HG03066 (cell line): Measurements from ENCODE around the gene IGSF21.

Experiments
- ATAC-seq: cut with Tn5 transposase; IDR thresholded peaks from one replicate; pipeline ENCODE4 v1.9.1; 2021; ENCODE audit warnings: low read depth; ENCODE audit not compliant: unreplicated experiment

The IGSF21 gene

DNA sequence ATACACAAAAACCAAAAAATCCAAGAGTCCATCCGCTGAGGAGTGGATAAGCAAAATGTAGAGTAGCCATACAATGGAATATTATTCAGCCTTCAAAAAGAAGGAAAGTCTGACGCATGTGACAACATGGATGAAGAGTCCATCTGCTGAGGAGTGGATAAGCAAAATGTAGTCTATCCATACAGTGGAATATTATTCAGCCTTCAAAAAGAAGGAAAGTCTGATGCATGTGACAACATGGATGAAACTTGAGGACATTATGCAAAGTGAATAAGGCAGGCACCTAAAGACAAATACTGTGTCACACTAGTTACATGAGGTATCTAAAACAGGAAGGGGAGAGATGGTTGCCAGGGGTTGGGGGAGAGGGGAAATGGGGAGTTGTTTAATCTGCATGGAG, 14.0 kb upstream of the IGSF21 start:
- no peak for ATAC-seq

DNA sequence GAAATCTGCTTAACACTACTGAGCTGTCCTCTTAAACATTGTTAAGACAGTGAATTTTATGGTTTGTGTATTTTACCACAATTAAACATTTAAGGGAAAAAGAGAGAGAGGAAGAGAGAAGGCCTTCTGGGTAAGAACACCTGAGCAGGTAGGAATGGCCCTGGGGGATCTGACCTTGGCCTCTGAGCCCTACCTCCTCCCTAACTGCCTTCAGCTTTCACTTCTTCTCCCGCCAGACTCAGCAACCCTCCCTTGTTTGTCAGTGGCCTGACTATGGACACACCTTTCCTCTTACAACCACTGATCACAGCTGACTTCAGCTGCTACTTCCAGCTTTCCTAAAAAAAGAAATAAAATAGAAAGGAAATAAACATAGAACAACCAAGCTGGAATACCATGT, 13.5 kb upstream of the IGSF21 start:
- no peak for ATAC-seq

DNA sequence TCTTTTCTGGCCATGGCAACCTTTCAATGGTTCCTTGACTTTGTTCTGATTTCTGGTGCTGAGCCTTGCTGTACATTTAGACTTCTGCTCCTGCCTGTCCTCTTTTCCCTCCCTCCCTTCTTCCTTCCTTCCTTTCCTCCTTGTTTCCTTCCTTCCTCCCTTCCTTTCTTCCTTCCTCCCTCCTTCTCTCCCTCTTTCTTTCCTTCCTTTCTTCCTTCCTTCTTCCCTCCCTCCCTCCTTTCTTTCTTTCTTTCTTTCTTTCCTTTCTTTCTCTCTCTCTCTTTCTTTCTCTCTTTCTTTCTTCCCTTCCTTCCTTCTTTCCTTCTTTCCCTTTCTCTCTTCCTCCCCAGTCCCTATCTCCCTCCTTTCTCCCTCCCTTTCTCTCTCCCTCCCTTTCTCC, 10.4 kb upstream of the IGSF21 start:
- no peak for ATAC-seq

DNA sequence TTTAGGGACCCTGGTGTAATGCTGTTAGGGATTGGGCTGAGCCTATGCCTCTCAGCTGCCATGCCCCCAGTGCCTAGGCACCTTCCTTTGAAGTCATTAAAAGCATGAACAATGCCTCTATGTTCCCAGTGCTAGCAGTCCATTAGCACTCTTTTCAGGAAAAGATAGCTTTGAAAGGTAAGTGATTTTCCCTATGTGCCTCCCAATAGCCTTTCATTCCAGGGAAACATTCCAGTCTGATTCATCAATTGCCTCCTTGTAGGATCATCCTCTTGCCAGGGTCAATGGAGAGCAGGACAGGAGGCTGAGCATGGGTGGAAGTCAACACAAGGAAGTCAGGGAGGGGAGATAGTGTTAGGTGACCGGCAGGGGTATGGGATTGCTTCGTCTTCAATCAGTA, 8.6 kb upstream of the IGSF21 start:
- ATAC-seq, result no peak

DNA sequence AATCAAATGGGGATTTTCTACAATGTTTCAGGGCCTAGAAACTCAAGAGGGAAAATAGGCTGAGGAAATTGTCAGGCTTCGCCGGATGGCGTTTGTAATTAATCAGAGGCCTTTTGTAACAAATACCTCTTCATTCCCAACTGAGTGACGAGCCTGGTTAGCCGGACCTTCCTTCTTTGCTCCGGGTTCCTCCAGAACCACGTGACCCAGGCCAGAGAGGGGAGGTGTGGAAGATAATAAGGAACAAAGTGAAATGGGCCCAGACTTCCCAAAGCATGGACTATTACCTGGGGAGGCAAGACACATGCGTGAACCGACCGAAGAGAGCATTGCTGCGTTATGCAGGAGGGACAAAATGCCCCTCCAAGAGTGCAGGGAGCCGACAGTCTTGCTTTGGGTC, 7.5 kb upstream of the IGSF21 start:
- ATAC-seq, result no peak

DNA sequence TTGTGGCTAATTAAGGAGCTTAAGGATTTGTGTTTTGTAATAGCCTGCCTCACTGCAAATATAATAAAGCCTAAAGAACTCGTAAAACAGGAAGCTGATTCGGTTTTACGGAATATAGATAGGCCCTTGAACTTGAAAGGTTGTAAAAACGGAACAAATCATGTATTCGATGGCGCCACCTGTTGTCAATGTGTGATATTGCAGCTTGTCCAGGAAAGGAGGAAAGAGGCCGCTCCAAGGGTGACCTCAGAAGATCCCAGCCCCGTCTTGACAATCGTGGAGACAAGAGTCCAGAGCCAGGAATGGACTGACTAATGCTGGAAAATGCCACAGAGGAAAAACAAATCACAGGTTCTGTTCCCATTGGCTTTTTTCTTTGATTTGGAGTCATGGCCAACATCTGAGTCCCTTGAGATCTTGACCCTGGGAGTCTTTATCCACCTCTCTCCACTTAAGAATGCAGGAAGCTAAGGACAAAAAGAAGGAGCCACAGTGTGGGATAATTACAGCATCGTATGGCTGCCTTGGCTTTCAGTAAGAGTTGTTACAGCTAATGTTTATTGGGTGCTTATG, 7.0 kb upstream of the IGSF21 start:
- no peak for ATAC-seq

DNA sequence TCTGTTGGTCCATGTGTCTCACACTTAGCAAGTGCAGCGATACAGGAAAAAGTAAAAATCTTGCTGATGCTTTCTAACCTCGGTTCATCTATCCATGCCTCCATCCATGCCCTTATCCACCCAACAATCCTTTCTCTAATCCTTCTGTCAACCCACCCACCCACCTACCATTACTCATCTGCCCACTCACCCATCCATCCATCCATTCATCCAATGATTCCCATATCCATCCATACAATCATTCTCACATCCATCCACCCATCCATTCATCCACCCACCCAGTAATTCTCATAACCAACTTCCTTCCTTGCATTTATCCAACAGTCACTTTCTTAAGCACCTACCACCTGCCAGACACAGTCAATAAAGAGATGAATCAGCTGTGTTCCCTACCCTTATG, 6.1 kb upstream of the IGSF21 start:
- ATAC-seq, result no peak

DNA sequence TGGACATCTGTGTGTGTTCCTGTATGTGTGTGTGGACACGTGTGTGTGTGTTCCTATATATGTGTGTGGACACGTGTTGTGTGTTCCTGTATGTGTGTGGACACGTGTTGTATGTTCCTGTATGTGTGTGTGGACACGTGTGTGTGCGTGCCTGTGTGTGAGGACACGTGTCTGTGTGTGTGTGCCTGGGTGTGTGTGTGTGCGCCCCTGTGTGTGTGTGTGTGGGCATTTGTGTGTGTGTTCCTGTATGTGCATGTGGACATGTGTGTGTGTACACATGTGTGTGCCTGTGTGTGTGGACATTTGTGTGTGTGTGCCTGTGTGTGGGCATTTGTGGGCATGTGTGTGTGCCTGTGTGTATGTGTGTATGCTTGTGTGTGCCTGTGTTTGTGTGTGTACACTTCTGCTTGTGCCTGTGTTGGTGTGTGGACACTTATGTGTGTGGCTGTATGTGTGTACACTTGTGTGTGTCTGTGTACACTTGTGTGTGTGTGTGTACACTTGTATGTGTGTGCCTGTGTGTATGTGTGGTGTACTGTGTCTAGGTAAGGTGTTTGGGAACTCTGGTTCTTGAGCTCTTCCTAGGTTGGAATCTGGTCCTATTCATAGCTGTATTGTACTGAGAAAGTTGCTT, 3.7 kb upstream of the IGSF21 start:
- no peak for ATAC-seq

DNA sequence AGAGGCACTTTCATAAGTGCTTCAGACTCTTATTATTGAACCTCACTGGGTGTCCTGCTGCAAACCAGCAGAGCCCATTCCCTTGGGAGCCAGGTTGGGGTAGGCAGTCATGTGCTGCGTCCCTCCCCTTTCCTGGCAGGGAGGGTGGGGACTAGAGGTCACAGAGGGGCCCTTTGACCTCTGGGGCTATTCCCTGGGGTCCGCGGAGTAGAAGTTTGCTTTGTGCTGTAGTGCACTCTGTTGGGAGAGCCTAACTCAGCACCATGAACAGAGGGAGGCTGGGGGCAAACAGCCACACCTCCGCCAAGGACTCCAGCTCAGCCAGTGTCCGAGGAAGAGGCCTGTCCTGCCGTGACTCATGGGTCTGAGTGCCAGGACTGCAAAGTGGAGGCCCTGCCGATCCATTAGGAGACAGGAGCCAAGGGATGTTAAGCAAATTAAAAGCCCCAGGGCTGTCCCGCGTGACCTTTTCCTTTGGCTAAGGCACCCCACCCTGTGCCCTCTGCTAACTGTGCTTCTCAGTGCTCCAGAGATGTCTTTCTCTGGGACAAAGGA, 3.0 kb upstream of the IGSF21 start:
- ATAC-seq, result no peak

DNA sequence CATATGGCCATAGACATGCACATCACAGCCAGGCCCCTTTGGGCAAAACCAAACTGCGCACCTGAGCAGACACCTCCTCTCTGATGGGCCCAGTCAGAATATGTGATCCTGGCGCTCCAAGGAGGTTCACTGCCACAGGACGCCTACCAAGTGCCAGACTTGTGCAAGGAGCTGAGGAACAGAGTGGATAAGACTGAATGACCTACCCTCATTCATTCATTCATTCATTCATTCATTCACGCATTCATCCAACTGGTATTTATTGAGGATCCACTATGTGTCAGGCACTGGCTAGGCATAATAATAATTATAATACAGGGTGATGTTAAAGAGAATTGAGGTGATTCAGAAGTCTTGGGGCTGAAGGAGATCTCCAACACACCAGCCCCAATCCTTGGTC, 2.4 kb upstream of the IGSF21 start:
- no peak for ATAC-seq

DNA sequence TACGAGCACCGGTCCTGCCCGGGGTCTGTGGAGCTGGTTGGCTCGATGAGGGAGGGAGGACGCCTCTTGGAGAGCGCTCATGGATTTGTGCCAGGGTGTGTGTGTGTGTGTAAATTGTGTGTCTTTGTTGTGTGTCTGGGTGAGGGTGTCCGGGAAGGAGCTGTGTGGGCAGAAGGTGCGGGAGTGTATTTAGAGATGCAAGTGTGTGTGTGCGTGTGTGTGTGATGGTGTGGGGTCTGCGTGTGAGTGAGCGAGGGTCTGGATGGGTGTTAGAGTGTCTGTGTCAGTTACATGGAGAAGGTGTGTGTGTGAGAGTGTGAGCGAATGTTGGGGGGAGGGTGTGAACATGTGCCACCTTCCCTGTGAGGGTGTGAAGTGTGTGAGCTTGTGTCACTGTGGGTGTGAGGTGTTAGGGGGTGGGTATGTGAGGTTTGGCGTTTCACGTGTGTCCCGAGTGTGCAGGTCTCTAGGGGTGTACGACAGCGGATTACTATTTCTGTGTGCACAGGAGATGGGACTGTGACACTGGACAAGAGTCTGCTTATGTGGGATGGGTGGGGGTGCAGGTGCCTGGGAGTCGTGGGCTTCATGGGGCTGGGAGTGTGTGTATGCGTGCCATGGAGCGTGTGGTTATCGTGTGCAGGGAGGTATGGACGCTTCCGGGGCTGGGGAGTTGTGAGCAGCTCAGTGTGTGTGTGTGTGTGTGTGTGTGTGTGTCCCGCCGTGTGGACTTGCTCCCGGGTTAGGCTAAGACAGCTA, 880 bp downstream of the IGSF21 start:
- no peak for ATAC-seq

DNA sequence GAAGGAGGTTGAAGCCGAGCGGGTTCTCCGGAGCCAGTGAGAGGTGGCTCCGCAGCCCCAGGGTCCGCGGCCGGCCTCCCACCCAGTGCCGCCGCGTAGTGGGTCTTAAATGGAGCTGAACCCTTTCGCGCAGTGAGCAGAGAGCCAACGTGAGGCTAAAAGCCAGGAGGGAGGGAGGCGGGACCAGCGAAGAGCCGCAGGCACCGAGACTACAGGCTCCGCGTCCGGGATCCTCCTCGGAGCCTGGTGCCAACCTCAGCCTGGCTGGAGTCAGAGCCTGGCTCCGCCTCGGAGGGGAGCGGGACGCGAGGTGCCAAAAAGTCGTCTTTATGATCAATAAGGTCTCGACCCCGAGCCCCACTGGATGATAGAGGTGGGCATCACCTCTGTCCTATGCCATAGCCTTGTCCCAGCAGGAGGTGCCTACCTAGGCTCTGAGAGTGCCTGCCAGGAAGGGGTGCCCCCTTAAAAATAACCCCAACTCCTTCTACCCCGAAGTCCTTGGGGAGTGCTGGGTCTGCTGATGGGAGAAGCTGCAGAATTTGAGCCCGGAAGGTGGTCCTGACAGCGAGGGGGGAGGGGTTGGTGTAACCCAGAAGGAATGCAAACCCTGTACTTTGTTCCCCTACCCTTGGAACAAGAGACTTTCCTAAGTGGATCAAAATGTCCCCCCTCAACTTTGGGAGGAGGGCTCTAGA, 1.6 kb downstream of the IGSF21 start:
- no peak for ATAC-seq

DNA sequence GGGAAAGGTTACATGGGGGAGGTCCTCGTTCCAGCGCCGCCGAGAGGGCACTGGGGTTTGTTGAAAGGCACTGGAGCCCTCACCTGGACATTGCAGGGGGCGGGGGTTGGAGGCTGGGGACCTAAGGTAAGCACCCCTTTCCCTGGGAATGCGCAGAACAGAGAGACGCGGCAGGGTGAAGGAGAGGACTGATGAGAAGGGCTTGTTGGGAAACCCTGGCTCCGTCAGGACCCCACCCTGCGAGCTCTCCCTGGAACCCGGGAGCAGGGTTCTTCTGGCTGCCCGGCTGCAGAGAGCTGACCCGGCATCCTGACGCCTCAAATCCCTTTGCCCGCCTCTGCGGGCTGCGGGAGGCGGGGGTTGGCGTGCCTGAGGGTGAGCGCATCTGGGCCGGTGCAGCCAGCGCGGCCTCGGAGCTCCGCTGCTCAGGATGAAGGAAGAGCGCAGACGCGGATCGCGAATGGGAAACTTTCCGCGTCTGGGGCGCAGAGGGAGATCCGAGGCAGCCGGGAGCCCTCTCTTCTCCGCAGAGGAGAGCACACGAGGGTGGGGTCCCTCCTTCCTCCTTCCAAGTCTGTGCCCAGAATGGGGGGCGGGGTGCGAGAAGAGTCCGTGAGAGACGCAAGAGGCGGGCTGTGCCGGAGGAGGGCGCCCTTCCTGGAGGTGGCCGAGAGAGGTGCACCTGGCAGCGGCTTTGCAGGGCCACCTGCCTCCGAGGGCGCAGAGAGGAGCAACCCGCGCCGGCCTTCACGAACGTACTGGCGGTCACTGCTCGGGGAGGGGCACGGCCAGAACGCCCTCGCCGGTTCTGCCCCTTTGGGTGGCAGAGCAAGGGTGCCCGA, 2.4 kb downstream of the IGSF21 start:
- no peak for ATAC-seq

DNA sequence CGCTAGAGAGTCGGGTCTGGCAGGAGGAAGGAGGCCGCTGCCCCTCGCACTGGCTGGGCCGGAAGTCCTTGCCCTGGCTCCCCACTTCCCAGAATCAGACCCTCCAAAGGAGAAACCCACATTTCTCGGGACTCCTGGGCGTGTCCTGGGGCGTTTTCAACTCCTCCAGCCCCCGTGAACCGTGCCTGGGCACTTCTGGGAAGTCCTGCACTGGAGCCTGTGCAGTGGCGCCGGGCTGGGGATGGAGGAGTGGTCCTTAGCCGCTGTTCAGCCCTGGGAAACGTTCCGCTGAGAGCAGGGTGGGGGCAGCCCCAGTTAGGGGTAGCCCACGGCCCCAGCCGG, 3.0 kb downstream of the IGSF21 start:
- ATAC-seq, result no peak

DNA sequence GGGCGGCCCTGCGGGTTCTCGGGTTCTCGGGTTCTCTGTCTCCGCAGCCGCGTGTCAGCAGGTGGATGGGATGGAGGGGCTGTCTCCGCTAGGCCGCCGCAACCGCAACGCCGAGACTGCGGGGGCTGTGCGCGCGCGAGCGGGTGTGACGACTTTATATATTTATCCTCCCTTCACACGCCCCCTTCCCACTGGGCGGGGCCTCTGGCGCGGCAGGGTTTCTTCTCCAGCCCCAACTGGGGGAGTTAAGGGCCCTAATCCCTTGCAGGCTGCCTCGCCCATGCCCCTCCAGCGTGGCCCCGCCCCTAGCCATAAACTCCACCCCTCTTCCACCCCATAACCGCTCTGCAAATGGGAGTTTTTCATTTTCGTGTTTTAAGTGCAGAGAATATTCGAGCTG, 3.4 kb downstream of the IGSF21 start:
- no peak for ATAC-seq

DNA sequence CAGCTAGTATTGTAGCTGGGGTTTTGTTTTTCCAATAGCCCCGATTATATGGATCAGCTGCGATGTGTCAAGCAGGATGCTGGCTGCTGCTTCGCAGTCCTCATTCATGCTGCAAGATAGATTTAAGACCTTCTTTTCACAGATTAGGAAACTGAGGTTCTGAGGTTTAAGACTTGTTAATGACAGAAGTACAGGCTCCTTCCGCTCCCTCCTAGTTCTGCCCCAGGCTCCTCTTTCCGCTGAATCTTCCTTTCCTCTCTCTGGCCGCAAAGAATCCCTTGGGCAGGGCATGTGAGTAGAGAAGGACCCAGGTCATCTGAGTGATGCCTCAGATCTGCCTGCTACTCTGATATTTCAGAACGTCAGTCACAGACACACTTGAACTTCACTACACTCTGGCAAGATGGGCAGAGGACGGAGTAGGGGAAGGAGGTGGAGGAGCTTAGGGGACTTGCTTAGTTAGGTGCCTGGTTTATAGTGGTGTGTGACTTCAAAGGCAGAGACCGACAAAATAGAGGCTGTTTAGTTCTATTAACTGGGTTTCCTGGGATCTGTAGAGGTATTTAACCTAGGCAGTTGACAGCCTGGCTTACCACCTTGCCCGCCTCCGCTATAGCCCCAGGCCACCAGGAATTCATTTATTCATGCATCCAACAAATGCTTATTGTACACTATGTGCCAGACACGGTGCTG, 4.2 kb downstream of the IGSF21 start:
- ATAC-seq, result no peak

DNA sequence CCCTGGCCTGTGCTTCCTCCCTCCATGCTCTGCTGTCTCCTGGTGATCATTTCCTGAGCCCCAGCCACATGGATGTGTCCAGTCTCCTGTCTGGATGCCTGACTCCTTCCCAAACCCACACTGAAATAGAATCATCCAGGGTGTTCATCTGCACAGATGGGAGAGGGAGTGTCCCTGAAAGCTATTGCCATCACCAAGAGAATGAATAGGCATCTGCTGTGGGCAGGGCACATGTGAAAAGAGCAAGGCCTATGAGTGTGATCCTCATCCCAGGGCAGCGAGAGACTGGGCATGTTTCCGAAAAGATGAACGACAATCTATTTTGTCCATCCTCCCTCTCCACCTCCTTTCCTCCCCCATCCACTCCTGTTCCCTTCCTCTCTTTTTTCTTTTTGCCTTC, 5.0 kb downstream of the IGSF21 start:
- ATAC-seq, result no peak

DNA sequence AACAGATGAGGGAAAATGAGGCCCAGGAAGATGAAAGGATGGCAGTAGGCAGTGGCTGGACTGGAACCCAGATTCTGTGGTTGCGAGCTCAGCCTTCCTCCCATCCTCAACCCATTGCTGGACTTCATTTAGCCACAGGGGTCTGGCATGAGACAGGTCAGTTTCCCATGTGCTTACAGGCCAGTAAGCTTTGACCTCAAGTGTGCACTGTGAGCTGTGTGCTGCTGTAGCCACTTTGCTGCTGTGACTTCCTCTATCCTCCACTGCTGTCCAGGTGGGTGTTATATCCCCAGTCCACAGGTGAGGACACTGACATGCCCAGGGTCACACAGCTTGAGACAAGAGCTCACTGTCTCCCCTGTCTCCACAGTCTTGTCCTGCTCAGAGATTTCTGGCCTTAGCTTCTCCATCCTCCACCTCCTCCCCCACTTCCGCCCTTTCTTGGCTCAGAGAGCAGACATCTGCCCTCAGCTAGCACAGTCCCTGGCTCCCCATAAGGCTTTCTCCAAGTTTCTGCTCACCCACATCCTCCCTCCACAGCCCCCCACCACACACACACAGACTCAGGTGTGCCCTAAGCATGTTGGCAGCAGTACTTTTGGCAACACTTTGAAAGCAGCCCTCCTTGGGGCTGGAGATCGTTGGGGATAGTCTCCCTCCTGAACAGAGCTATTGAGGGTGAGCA, 7.3 kb downstream of the IGSF21 start:
- no peak for ATAC-seq

DNA sequence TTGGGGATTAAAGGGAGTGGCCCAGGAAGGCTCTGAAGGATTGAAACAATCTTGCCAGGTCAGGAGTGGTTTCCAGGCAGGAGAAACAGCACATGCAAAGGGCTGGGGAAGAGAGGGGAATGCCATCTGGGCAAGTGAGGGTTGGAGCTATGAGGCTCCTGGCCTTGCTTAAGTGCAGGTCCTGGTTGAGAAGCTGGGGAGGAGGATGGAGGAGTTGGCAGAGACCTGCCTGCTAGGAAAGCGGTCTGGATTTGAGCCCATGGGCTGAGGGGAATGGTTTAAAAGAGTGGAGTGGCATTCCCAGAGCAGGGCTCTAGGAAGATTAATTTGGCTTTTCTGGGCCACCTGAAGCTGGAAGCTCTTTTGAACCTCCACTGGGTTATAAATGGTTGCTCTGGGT, 9.2 kb downstream of the IGSF21 start:
- ATAC-seq, result no peak
